ENCODE data around the gene EPB41L4A.

- TF ChIP-seq CTCF (IDR thresholded peaks at IDR 0.05) = no peak
- TF ChIP-seq POLR2A (IDR thresholded peaks at IDR 0.05) = no peak
Measured at GRCh38 chr5:112163435-112163834, 255.6 kb downstream of the EPB41L4A start.

All from lower leg skin (tissue), 3 donors.